Astrocyte of the spinal cord (primary cell): ENCODE measurements around the gene TTF2.

Experiments used
- DNase-seq: peaks from one replicate; pipeline ENCODE4 v3.0.0; 2011; ENCODE audit warnings: low read depth, low spot score
- H3K4me3 ChIP-seq: 2 replicates; pipeline ENCODE4 v1.5.1; 2011; ENCODE audit warnings: low read depth, mild to moderate bottlenecking, low read length, moderate library complexity
- CTCF ChIP-seq: IDR thresholded peaks from 2 replicates; pipeline ENCODE4 v1.5.1; 2012; ENCODE audit warnings: low read depth, mild to moderate bottlenecking, low read length, inconsistent platforms
- in situ Hi-C: cut with HindIII; loops from 2 replicates; pipeline ENCODE4 v1.10.0; 2017; ENCODE audit warnings: low sequenced_read_pairs

Gene TTF2

DNA sequence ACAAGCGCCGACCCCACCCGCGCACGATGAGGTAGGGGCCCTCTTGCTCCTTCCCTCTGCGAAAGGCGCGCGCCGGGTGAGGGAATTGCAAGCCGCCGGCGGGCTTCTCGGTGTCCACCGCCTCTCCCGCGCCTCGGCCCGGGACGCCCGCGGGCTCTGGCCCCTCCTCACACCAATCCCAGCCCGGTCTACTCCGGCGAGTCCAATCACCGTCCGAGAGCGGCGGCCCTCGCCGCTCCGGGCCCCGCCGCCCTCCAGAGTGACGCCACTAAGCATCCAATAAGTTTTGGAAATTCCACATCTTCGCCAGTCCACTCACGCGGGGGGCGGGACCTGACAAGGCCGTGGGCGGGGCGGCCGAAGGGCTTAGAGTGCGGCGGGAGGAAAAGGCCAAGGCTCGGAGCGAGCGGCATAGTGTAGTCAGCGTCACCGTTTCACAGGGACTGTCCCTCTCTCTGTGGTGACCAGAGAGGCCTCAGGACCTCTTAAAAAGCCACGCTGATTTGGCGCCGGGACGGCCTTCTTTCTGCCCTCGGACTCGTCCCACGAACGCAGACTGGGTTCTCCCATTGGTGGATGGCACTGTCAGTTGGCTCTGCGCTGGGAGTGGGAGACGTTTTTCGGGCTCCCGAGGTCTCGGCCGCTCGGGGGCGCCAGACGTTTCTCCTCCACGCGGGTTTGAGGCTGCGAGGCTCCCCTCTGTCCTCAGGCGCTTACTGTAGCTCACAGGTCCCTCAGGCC lies 61.6 kb downstream of the TTF2 start, which contains the start of gene TRIM45:
TSS of gene TRIM45 (minus strand) at position 161 of the 741 bp plus-strand sequence. CDS start 548 bp downstream, outside the sequence.
- peak; percentile 82 for TF ChIP-seq CTCF
- peak; percentile 99 for DNase-seq
- in situ Hi-C loops: no loop called here
- peak within 1 kb of the TSS; percentile 78 for H3K4me3 ChIP-seq

DNA sequence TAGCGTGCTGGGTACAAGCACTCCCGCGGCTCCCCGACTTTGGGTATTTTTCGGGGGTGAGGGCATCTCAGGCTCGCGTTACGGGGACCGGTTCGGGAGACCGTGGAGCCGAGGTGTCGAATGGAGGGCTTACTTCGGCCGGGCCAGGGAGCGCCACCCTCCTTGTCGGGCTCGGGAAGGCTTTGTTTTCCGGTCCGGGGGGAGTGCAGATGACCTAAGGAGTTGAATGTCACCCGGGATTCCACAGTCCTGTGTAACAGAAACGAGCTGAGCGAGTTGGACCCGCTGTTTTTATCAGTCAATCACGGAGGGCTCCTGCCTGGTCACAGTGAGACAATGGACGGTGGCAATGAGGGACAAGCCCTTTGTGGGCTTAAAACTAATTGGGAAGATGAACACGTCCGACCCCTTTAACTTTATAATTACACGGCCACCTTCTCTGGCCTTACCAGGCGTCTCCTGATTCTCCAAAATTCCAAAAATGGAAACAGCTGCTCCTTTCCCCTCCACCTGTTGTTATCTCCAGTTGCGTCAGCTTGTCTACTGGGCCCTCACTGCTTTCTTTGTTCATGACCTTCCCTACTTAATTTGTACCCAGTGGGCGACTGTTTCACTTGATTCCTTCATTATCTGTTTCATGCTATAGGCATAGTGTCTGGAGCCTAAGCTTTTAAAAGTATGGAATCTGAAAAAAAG lies 62.4 kb downstream of the TTF2 start:
- no peak for TF ChIP-seq CTCF
- in situ Hi-C loops: no loop called here
- DNase-seq: no peak
- H3K4me3 ChIP-seq: peak overlapping the region; percentile 78

DNA sequence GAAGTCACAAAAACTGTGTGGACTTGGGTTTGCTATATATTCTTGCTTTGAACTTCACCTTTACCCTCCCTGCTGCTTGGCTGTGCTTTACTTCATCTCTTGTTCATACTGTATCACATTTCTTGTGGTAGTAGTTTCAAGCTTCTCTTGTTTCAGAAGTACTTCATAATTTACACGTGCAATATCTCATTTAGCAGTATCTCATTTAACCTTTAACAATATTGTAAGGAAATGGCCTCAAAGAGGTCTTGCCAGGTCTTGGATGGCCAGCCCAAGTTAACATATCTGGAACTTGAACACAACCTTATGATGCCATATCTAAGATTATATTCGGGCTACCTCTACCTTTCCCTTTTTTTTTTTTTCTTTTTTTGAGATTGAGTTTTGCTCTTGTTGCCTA lies 63.1 kb downstream of the TTF2 start:
- in situ Hi-C loops: no loop called here
- no peak for DNase-seq
- no peak overlapping the region for H3K4me3 ChIP-seq
- TF ChIP-seq CTCF: no peak

DNA sequence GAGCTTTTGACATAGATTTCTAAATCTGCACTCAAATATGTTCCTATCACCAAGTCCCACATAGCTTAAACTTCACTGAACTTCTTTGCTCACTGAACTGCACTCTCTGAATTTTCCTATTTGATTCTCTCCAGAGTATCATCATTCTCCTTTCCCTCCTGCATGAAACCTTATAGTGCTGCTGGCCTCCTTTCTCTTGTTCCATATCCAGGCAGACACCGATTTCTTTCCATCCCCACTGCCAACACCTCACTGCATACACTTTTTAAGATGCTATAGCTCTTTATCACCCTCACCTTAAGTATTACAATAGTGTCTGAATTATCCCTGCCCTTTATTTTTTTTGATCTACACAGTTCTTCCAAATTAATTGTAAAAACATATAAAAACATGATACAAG lies 64.5 kb downstream of the TTF2 start:
- in situ Hi-C loops: no loop called here
- no peak for DNase-seq
- no peak overlapping the region for H3K4me3 ChIP-seq
- no peak for TF ChIP-seq CTCF

DNA sequence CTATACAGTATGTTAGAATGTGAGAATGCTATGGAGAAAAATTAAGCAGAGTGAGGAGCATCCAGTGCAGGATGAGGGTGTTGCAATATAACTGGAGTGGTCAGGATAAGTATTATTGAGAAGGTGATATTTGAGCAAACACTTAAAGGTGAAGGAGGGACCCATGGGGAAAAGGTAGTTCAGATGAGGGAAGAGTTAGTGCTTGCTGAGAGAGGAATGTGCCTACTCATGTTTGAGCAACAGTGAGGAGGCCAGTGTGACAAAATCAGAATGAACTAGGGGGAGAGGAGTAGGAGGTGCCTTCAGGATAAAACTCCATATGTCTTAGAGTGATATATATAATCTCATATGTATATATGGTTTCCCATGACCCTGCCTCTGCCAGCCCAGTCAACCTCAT lies 67.7 kb downstream of the TTF2 start:
- in situ Hi-C loops: no loop called here
- TF ChIP-seq CTCF: no peak
- H3K4me3 ChIP-seq: no peak overlapping the region

DNA sequence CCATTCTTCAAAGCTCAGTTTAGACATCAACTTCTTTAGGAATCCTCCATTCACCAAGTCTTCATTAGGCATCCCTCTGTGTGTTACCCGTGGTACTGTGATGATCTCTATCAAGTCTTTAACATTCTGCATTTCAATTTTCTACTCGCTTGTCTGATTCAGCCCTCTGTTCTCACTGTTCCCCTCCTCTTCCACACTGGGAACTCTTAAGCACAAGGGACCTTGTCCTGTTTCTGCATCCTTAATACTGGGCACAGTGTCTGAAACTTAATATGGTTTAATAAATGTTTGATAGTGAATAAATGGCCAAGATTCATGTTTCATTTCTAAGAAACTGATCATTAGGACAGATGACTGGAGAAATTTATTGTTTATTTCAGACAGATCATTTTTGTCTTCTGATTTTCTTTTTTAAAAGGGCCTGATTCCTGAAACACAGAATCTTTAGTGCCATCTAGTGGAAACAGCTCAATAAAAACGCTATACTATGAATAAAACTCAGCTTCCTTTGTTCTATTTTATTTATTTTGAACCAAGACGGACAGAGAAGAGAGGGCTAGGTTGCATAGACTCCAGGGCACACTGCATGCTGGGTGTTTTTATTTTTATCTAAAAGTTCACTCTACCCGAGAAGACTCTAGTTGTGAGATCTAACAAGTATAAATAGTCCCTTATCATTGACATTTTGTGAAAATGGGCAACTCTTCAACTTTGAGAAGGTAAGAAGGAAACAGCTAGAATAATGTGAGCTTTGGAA lies 68.4 kb downstream of the TTF2 start:
- in situ Hi-C loops: no loop called here
- H3K4me3 ChIP-seq: no peak overlapping the region
- peak; percentile 49 for TF ChIP-seq CTCF
- peak; percentile 74 for DNase-seq

More for the DNA sequence above, 67.7 kb downstream of the TTF2 start:
- no peak for DNase-seq
